ENCODE measurements around the gene HSP90AB1. TPM values are rescaled to one million over a fixed set of nuclear protein-coding genes. Genes with fewer than 3 reads are reported as not detected.

HSP90AB1 gene
- total RNA-seq, 1 donor from 2014 or later = 1,541 TPM

- DNase-seq (ENCODE audit: low read depth) = no peak
- TF ChIP-seq, protein P1, sequence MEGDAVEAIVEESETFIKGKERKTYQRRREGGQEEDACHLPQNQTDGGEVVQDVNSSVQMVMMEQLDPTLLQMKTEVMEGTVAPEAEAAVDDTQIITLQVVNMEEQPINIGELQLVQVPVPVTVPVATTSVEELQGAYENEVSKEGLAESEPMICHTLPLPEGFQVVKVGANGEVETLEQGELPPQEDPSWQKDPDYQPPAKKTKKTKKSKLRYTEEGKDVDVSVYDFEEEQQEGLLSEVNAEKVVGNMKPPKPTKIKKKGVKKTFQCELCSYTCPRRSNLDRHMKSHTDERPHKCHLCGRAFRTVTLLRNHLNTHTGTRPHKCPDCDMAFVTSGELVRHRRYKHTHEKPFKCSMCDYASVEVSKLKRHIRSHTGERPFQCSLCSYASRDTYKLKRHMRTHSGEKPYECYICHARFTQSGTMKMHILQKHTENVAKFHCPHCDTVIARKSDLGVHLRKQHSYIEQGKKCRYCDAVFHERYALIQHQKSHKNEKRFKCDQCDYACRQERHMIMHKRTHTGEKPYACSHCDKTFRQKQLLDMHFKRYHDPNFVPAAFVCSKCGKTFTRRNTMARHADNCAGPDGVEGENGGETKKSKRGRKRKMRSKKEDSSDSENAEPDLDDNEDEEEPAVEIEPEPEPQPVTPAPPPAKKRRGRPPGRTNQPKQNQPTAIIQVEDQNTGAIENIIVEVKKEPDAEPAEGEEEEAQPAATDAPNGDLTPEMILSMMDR (conservative IDR thresholded peaks at IDR 0.05; ENCODE audit: low read depth, low read length) = no peak
- no peak overlapping the region for H3K4me3 ChIP-seq (ENCODE audit: low read depth, low read length)
Observed at GRCh38 chr6:44226368-44227147, 20.3 kb upstream of the HSP90AB1 start.

GRCh38 chr6:44227148-44227793, 19.6 kb upstream of the HSP90AB1 start:
- TF ChIP-seq, protein P1 (conservative IDR thresholded peaks at IDR 0.05; ENCODE audit: low read depth, low read length) = no peak
- H3K4me3 ChIP-seq (ENCODE audit: low read depth, low read length) = no peak overlapping the region
- no peak for DNase-seq (ENCODE audit: low read depth)

DNA sequence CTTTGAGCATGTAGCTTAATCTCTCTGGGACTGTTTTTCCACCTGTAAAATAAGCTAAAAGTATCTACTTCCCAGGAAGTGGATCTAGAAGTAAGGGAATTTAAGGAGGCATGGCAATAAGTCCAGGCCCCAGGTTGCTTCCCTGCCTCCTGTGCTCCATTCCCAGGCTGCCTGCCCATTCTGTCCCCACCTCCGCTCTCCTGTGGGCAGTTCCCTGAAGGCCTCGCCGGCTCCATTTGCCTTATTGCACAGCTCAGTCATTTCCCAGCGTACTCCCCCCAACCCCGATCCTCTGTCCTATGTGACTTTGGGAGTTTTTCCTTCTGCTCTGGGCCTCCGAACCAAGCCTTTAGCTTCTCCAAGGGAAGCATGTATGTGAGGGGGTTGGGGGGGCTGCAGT, 18.9 kb upstream of the HSP90AB1 start:
- TF ChIP-seq, protein P1 (conservative IDR thresholded peaks at IDR 0.05; ENCODE audit: low read depth, low read length) = no peak
- no peak overlapping the region for H3K4me3 ChIP-seq (ENCODE audit: low read depth, low read length)
- DNase-seq (ENCODE audit: low read depth) = no peak

GRCh38 chr6:44228433-44228832, 18.5 kb upstream of the HSP90AB1 start:
- no peak overlapping the region for H3K4me3 ChIP-seq (ENCODE audit: low read depth, low read length)
- TF ChIP-seq, protein P1 (conservative IDR thresholded peaks at IDR 0.05; ENCODE audit: low read depth, low read length) = no peak
- no peak for DNase-seq (ENCODE audit: low read depth)

- no peak overlapping the region for H3K4me3 ChIP-seq (ENCODE audit: low read depth, low read length)
- DNase-seq (ENCODE audit: low read depth) = no peak
- TF ChIP-seq, protein P1 (conservative IDR thresholded peaks at IDR 0.05; ENCODE audit: low read depth, low read length) = no peak
Observed at GRCh38 chr6:44228836-44229235, 18.1 kb upstream of the HSP90AB1 start.

DNA sequence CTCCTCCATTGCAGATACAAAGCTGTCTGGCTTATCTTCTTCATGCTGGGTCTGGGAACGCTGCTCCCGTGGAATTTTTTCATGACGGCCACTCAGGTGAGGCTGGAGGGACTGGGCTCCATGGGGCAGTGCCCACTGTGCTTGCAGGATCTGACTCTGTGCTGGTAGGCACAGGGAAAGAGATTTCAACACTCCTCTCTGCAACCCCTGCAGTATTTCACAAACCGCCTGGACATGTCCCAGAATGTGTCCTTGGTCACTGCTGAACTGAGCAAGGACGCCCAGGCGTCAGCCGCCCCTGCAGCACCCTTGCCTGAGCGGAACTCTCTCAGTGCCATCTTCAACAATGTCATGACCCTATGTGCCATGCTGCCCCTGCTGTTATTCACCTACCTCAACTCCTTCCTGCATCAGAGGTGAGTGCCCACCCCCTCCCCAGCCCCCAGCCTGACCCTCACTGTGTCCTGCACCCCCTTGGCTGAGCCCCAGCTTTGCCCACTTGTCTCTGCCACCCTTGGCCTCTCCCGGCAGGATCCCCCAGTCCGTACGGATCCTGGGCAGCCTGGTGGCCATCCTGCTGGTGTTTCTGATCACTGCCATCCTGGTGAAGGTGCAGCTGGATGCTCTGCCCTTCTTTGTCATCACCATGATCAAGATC, 17.4 kb upstream of the HSP90AB1 start:
- no peak overlapping the region for H3K4me3 ChIP-seq (ENCODE audit: low read depth, low read length)
- no peak for DNase-seq (ENCODE audit: low read depth)
- TF ChIP-seq, protein P1 (conservative IDR thresholded peaks at IDR 0.05; ENCODE audit: low read depth, low read length) = no peak

Data from epithelial cell of proximal tubule (primary cell).